SK-N-MC (cell line): ENCODE measurements around the gene BGLAP.

Experiments used
- EZH2 ChIP-seq: fragments of 200-600 bp; sonication (generic); IDR thresholded peaks from one replicate; pipeline ENCODE4 v1.6.1; 2017; ENCODE audit warnings: antibody characterized with exemption
- POLR2AphosphoS5 ChIP-seq: IDR thresholded peaks from 2 replicates; pipeline ENCODE4 v1.6.1; 2012; ENCODE audit warnings: mild to moderate bottlenecking, low read depth, low read length, borderline replicate concordance

DNA sequence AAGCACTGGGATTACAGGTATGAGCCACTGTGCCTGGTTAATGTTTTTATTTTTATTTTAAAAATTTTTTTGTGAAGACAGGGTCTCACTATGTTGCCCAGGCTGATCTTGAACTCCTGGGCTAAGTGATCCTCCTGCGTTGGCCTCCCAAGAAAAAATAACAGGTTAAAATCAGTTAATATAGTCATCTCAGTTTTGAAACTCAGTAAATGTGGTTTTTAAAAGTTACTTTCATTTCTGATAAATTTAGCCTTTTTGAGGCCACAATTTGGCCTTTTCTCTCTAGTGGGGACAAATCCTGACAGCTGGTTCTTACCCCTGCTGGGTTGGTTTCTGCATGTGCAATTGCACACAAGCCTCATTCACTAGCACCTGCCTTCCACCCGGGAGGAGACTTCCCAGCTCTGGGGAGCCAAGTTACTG, 15.9 kb upstream of the BGLAP start:
- no peak for TF ChIP-seq EZH2
- no peak for TF ChIP-seq POLR2AphosphoS5
